Activated T-cell treated with anti-CD3 and anti-CD28 coated beads for 4 hours (primary cell): ENCODE data around the gene DLG5.

Source experiments
- DNase-seq: peaks from one replicate; pipeline ENCODE4 v3.0.0-alpha.2; 2020

Gene DLG5

DNA sequence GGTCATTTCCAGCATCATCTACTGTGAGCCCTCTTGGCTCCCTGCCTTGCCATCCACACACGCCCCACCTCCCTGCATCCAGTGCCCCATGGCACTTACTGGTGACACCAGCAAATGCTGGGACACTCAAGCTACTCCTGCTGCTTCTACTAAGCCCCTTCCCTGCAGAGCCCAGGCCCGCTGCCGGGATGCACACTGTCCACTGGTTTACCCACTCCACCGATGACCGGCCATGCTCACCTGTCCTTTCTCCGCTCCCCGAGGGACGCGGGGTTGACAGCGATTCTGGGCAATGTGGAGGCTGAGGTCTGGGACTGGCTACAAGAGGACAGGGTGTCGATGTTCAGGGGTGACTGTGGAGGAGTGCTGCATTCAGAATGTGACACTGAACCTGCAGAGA, 110.2 kb downstream of the DLG5 start:
- no peak for DNase-seq

DNA sequence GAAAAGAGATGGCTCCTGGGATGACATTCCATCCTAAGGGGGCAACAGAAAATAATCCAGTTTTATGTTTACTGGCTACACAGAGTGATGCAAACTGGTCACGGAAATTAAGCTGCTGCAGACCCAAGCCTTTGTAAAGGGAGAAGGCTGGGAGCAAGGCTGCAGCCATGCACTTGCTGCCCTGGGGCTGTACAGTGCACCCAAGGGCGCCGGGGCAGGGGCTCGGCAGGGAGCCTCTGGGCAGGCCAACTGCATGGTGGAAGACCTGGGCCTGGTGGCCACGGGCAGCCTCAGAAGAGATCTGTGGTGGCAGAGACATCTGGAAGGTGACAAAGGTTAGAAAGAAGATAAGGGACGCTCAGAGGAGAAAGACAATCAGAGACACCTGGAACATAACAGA, 113.8 kb downstream of the DLG5 start:
- DNase-seq, result no peak

DNA sequence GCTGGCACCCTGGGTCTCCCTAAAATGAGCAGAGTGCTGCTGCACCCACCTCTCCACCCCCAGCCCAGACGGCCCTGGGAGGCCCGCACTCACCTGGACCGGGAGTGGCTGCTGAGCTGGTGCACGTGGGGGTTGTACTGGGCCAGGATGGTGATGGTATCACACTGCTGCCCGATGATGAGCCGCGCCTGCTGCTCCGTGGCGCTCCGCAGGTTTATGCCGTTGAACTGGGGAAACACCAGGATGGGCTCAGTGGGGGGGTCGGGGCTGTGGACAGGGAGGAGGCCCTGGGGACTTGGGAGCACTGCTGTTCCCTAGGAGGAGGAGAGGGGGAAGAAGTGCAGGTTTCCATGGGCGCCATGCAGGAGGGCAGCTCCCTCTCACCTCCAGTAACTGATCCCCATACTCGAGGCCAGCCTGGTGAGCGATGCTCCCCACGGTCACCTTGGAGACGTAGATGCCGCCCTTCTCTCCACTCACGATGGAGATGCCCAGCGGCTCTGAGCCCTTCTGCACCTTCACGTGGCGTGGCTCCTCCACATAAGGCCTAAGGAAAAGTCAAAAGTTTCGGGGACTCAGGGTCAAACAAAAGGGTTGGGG, 114.6 kb downstream of the DLG5 start:
- DNase-seq, result no peak

DNA sequence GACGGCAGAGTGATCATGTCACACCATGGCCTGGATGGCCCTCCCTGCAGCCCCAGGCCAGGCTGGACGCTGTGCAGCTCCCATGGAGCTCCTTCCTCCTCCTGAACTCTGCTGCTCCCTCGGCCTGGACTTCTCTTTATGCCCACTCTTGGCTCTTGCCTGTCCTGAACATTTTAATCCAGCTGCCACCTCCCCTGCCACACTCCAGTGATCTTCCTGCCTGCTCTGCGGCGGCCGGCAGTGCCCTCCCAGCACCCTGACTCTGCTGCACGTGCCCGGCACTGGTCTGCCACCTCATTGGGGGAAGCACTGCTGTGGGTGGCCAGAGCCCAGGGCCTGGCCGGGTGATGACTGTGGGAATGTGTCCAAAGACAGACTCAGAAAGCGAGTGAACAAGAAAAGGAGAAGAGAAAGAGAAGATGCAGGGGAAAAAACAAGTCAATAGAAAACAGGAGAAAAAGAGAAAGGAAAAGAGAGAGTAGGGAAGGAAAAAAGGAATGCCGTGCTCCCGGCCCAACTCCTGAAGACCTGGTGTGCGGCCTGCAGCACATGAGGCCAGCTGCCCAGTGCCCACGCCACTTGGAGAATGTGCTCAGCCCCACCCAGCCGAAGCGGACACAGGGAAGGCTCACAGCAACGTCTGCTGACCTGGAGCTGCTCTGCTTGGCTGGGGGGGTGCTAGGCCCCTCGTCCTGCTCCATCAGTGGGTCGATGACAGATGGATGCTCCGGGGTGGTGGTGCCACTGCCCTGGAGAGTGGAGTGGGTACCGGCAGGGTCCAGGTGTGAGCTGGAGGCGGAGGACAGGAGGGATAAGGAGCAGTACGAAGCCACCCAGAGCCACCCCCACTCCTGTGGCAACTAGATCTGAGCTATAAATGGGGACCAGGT, 115.9 kb downstream of the DLG5 start:
- DNase-seq, result no peak

DNA sequence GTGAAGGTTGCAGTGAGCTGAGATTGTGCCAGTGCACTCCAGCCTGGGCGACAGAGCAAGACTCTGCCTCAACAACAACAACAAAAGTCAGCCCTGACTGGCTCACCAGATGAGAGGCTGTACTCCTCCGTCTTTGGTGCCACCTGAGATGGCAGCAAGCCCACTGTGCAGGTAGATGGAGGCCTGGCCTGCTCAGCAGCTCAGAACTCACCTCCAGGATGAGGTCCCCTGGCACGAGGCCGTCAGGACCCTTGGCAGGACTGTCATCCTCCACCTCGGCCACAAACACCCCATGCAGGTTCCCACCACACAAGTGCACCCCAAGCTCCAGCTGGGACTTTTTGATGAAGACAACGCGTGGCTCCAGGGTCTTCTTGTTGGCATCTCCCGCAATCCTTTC, 117.2 kb downstream of the DLG5 start:
- DNase-seq, result no peak

DNA sequence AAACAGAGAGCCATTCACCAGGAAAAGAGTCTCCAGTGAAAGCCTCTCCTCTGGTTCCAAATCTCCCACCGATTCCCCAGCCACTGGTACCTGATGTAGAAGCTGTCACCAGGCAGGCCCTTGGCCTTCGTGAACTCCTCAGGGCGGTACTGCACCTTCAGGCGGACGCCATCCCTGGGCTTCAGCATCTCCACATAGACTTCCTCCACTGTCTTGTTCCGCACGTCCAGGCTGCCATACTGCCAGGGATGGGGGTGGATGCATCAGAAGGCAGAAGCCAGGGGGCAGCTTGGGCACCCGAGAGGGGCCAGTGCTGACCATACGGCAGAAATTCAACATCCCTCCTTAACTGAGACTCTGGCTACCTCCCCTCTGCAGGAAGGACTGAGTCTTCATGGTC, 118.8 kb downstream of the DLG5 start:
- DNase-seq, result no peak

DNA sequence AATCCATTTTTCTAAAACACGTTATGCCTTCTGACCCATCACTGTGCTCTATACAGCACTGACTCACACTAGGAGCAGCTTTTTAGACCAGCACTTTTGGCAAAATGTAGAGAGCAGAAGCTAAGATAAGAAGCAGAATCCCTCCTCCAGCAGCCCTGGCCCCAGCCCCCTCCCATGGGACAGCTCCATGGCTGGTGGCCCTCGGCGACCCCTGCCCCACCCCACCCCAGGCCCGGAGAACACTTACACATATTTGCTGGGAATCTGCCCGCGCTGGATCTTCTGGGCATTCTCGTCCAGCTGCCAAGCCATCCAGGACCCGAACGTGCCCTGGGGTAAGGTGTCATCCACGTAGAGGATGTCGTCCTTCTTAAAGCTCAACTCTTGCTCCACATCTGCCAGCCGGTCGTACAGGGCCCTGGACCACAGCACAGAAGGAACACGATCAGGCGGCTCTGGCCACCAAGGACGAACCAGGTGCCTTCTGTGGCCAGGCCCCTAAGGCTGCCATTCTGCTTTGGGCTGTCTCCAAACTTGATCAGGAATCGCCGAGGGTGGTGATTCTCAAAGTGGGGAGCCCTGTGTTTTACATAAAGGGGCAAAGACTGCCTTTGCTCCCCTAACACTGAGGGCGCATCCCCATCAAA, 119.9 kb downstream of the DLG5 start:
- no peak for DNase-seq

DNA sequence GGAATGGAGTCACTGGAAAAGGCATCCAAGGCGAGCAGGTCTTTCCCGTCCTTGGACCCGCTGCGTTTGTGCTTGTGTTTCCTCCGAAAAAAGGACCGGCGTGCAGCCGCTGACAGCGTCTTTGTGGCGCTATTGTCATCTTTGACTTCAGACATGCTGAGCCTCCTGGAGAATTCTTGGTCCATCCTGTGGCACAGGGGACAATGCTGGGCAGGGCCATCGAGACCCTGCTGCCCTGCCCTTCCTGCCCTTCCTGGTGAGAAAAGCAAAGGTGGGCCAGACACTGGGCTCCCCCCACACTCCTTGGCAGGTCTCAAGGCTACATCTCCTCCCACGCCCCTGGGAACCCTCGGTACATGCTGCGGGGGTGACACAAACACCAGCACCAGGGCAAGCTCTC, 120.9 kb downstream of the DLG5 start:
- no peak for DNase-seq

DNA sequence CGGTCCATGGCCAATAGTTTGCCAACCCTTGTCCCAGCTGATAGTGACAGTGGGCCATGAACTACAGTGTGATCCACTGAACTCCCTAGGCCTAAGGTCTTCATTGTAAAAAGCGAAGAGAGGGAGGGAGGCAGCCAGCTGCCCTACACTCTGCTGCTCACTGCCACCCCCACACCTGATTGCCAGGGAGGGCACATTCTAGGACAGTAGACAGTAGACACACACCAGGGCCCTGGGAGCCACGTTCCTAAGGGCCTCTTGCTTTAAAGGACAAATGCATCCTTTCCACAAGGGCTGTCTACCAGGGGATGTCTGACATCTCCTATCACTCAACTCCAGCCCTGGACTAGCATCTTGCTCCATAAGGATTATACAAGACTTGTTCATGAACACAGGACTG, 122.2 kb downstream of the DLG5 start:
- DNase-seq, result no peak

DNA sequence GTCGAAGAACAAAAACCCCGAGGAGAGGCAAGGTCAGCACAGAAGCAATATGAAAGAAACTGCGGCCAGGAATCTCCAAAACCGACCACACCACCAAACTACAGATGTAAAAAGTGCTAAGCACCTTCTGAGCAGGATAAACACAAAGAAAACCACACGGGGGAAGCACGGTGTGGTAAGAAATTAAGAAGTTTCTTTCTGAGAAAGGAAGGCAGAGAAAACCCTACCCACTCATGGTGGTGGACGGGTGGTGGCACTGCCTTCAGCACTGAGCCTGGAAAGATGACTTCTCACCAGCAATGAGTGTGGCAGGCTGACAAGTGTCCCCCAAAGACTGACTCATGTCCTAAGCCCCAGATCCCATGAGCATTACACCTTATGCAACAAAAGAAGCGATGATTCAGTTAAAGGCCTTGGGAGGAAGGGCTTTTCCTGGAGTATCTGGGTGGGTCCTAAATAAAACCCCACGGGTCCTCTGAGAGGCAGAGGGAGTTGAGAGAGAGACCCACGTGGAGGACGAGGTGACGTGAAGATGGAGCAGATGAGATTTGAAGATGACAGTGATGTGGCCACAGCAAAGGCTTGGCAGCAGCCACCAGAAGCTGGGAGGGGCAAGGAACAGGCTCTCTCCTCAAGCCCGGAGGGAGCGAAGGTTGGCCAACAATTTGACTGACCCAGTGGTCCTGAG, 124.9 kb downstream of the DLG5 start:
- DNase-seq, result no peak

DNA sequence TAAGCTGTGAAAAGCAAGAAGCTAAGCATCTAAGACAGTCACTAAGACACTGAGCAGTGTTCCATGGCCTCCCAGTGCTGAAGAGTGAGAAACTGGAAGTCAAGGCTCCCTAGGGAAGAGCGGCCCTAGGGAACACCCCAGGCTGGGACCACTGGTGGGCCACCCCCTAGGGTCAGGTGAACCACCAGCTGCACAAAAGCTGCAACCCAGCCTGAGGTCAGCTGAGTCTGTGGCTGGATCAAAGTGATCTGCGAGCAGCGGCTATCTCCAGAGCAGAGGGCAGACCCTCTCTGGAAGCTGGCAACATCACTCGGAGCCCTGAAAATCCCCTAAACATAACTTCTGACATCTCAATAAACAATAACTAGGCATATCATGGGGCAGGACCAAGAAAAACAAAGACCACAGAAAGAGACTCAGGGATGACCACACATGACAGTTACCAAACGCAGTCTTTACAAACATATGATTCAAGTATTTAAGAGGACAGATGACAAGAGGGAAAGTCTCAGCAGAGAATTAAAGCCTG, 125.8 kb downstream of the DLG5 start:
- DNase-seq, result no peak

DNA sequence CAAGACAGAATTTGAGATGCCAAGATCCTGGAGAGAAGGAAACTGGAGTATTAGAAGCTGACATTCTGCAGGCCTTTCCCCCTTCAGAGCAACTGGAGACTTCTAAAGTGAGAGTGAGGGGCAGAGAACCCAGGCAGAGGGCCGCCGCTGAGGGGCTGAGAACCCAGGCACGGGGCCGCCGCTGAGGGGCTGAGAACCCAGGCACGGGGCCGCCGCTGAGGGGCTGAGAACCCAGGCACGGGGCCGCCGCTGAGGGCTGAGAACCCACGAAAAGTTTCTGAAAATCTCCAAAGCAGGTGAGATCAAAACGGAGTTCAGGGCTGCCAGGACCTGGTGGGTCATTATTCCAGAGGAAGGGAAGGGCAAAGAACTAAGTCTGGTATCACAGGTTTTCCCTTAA, 126.2 kb downstream of the DLG5 start:
- DNase-seq, result no peak

DNA sequence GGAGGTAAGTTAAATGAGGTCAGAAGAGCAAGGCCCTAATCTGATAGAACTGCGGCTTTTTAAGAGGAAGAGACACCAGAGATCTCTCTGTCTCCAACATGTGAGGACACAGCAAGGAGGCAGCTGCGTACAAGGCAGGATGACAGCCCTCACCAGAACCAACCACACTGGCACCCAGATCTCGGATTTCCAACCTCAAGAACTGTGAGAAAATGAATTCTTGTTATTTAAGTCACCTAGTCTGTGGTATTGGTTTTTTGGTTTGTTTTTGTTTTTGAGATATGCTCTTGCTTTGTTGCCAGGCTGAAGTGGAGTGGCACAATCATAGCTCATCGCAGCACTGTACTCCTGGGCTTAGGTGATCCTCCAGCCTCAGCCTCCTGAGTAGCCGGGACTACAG, 127.2 kb downstream of the DLG5 start:
- DNase-seq, result no peak

DNA sequence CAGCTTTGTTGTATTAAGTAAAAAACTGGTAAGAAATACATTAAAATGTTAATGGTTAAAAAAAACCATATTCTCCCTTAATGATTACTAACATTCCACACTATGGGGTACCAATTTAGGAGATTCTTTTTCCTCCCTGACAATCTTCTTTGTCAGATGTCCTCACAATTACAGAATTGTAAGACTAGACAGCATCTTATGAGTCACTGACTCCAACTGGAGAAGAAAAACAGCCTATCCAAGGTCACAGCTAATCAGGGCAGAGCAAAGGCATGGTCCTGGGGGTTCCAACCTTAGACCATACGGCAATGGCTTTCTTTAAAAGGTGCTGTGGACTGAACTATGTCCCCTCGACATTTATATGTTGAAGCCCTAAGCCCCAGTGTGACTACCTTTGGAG, 127.6 kb downstream of the DLG5 start:
- no peak for DNase-seq

DNA sequence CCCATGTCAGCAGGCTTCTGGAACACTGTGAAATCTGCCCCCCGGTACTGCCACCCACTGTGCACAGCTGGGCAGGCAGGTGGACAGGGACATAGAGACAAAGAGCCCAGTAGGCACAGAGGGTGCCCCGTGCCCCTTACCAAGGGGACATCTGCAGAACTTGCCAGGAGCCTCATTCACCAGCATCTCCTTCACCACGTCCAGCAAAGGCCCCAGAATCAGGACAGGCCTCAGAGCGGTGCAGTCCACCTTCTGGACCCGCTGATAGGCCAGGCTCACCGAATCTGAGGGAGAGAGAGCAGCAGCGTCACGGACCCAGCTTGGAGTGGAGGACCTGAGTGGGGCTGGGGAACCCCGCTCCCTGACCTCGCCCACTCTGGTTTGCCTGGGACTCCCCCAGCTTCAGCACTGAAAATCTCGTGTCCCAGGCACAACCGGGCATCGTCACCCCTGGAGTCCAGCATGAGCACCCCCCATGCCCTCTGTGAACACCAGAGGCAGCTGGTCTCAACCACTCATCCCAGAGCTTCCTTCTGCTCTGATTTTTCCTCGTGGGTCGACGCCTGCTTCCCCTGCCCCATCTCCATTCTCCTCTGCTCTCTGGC, 130.1 kb downstream of the DLG5 start:
- no peak for DNase-seq

DNA sequence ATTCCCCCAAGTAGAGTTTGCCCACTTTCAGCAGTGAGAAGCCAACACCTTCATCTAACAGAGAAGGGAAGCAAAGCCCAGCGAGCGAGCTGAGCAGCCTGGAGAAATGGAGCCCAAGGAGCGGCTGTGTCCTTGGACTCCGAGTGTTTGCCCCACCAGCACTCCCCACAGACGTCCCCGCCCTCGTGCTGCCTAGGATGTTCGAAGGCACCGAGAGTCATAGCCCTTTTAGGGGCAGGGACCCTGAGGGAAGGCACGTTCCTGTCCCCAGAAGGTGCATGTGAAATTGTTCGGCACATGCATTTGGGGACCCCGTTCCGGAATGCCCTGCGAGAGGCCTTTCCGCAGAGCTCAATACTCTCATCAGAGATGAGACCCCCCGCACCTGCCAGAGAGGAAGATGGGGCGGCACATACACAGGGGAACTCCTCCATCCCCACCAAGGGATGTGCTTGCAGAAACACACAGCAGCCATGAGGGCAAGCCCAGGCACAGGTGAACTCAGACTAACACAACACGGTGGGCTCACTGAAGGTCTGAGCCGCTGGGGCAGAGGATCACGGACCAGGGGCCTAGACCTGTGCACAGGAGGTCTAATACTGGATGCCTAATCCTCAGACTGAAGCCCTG, 131.0 kb downstream of the DLG5 start:
- no peak for DNase-seq

DNA sequence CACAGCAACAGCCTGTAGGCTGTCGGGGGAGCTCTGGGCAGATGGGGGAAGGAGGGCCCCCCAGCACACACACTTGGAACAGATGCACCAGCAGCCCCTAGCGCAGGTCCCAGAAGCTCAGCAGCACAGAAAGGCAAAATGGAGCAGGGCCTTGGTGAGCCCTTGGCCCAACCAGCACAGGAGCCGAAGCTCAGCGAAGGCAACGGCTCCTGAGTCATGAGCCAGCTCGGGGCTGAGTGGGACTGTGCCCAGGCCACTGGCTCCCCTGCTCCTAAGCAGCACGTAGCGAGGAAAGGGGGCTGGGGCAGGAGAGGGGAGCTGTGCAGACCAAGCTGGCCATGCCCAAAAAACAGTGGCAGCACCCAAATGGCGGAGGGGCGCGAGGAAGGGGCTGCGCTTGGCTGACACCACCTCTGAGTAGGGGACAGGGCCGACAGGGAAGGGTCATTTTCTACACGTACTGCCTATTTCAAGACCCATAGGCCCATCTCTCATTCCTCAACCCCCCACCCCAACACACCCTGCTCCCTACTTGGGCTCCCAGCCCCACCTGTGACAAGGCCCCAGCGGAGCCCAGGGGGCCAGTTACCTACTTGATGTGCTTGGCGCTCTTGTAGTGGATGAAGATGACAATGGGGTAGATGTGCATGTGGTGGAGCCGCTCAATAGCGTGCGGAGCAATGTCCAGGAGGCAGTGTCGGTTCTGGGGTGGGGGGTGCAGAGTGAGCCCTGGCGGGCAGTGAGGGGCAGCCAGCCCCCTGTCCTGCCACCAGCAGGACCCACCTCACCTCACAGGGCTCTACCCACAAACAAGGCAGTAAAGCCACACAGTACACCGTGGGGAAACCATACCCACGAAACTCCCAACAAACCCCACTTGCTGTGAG, 132.1 kb downstream of the DLG5 start:
- DNase-seq, result no peak

DNA sequence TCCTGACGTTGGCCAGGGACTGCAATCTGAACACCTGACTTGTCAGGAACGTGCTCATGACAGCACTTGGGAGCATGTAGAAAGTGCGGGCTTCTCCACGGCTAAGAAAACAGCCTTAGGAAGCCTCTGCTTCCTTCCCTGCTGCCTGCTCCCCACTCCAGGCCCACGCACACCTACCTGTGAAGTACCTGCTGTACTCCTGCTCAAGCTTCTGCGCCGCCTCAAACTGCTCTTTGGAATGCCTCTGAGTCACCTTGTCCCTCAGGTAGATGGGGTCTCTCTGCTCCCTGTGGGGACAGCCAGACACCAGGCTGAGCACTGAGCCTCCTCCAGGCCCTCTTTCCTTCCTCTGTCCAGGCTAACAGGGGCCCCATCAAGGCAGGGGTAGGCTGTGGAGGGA, 132.7 kb downstream of the DLG5 start:
- DNase-seq, result no peak

DNA sequence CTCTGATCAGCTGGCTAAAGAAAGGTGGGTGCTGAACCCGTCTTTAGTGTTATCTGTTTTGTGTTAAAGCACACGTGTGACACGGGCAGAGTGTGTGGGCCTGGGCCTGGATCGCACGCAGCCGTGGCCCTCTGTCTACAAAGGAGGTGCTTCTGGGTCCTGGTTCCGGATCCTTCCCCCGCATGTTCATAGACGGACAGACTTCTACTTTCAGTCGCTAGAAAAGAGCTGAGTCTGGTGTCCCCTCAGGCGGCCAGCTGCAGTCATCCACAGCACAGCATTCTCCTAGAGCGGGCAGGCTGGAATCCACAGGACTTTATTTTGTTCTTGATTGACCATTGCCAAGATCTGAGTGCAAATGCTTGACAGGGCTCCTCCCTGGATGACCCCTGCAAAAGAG, 134.4 kb downstream of the DLG5 start:
- no peak for DNase-seq

DNA sequence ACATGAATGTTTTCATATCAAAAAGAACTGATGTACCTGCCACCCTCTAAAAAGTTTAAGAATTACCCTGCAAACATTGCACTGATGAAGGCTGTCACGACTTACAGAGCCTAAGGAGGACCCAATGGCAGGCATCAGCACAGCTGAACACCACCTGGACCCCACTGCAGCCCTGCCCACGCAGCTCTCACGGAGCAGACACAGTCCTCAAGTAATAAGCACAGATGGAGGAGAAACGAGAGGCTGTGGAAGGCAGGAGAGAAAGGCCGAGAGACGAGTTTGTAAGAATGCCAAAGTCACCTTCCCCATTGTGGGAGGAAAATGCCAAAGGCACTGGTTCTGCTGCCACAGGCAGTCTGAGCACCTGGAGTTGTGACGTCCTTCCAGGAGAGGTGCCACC, 135.0 kb downstream of the DLG5 start:
- DNase-seq, result no peak

DNA sequence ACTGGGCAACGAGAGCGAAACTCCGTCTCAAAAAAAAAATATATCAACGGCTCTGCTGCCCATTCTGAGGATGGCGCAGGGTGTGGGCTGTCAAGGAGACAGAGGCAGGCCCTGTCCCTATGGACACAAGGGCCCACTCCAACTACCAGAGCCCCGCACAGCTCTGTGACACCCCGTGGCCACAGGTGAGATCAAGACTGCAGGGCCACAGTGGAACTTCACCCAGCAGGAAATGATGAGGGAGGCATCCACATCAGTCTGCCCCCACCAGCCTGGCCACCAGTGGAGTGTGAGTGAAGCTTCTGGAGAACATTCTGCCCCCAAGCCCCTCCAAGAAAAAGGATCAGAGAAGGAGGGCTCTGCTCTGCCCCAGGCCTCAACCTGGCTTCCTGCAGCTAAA, 136.7 kb downstream of the DLG5 start:
- DNase-seq, result no peak
